Ascending aorta (tissue), 2 donors: ENCODE results near the gene CTNND2. TPM values are rescaled to one million over a fixed set of nuclear protein-coding genes. Genes with fewer than 3 reads are reported as not detected.

Experiments
- DNase-seq, 2 donors: peaks; one replicate each; pipeline ENCODE4 v3.0.0-alpha.2; 2019; ENCODE audit warnings: low spot score in 2 of 2
- H3K27ac ChIP-seq, 2 donors: fragments of 200-600 bp; sonication (generic); one replicate each; pipeline ENCODE4 v1.5.1; 2016 to 2017; ENCODE audit warnings: mild to moderate bottlenecking in 1 of 2
- H3K27me3 ChIP-seq: fragments of 200-600 bp; sonication (generic); one replicate; pipeline ENCODE4 v1.5.1; 2017
- H3K36me3 ChIP-seq, 2 donors: fragments of 200-600 bp; sonication (generic); one replicate each; pipeline ENCODE4 v1.5.1; 2016
- H3K4me1 ChIP-seq, 2 donors: fragments of 200-600 bp; sonication (generic); one replicate each; pipeline ENCODE4 v1.5.1; 2016 to 2017; ENCODE audit warnings: mild to moderate bottlenecking in 1 of 2
- H3K4me3 ChIP-seq, 2 donors: fragments of 200-600 bp; sonication (generic); one replicate each; pipeline ENCODE4 v1.5.1; 2016 to 2017; ENCODE audit warnings: mild to moderate bottlenecking in 1 of 2
- H3K9me3 ChIP-seq, 2 donors: fragments of 200-600 bp; sonication (generic); one replicate each; pipeline ENCODE4 v1.5.1; 2016
- intact Hi-C: fragments of 100-400 bp; cut with DNase I; formaldehyde crosslinking; loops from one replicate; pipeline ENCODE4 v1.15.1; 2023
- total RNA-seq: library from RNA; depleted of rRNA; stranded (reverse); fragments of >200 nt; gene quantifications from one replicate; pipeline ENCODE4 v1.1.0, GENCODE V29; 2016
- TF ChIP-seq, protein P1 (sequence below), 3 experiments: fragments of 200-600 bp in 2 of 3; fragments of 450-650 bp in 1 of 3; sonication (generic) in 2 of 3; IDR thresholded peaks; one replicate each; pipeline ENCODE4 v1.5.1; 2016 to 2019; ENCODE audit warnings: antibody characterized with exemption in 3 of 3, mild to moderate bottlenecking in 1 of 3, moderate library complexity in 1 of 3

Gene CTNND2
- total RNA-seq, 1 donor from 2014 or later: 0.11 TPM

DNA sequence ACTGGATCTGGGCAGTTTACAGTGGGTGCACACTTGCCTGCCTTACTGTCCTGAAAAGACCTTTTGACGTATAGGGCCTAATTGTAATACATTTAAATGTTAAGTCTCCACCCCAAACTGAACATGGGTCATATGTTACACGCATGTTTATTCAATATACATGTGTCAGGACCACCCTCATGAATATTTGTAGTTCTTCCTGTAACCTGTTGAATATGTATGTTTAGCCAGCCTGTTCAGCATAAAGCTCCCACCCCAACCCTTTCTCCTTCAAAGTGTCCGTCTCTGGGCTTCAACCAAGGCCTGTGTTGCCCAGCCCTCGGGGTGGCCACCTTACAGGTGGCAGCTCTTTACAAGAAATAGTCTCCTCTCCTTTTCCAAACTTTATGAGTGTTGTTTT lies 962.3 kb downstream of the CTNND2 start:
- TF ChIP-seq, protein P1, sequence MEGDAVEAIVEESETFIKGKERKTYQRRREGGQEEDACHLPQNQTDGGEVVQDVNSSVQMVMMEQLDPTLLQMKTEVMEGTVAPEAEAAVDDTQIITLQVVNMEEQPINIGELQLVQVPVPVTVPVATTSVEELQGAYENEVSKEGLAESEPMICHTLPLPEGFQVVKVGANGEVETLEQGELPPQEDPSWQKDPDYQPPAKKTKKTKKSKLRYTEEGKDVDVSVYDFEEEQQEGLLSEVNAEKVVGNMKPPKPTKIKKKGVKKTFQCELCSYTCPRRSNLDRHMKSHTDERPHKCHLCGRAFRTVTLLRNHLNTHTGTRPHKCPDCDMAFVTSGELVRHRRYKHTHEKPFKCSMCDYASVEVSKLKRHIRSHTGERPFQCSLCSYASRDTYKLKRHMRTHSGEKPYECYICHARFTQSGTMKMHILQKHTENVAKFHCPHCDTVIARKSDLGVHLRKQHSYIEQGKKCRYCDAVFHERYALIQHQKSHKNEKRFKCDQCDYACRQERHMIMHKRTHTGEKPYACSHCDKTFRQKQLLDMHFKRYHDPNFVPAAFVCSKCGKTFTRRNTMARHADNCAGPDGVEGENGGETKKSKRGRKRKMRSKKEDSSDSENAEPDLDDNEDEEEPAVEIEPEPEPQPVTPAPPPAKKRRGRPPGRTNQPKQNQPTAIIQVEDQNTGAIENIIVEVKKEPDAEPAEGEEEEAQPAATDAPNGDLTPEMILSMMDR (IDR thresholded peaks at IDR 0.05): no peak
- H3K4me3 ChIP-seq: no peak overlapping the region
- H3K36me3 ChIP-seq: no peaks in the 10 kb centered on the region
- no peaks in the 10 kb centered on the region for H3K4me1 ChIP-seq
- H3K9me3 ChIP-seq: no peaks in the 10 kb centered on the region
- H3K27me3 ChIP-seq: no peaks in the 10 kb centered on the region
- H3K27ac ChIP-seq: no peak overlapping the region
- DNase-seq: no peak
- intact Hi-C loops: no loop called here

DNA sequence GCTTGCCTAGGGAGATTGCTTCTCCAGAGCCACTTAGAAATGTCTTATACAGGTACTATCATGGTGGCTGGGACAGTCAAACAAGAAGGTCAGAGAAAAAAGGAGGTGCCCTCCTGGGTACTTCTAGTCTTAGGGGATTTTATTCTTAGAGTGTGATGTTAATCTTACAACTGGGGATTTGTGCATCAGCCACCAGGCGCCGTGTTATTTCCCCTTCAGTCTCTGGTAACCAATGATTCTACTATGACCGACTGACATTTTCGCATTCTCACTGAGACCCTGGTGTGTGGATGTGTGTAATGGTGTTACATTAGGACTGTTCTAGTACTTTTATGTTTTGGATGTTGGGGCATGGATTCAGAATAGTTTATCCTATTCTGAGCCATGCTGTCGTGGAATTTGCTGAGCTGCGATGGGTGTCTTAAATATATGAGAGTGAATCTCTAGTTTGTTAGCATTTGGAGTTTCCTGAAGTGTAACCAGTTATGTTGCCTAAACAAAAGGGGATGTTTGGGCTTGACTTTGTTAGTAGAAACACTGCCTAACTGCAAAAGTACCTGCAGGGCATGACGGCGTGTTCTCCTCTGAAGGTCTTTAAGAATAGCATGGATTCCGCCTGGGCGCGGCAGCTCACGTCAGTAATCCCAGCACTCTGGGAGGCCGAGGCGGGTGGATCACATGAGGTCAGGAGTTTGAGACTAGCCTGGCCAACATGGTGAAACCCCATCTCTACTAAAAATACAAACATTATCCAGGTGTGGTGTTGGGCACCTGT lies 968.0 kb downstream of the CTNND2 start:
- Histone ChIP-seq H3K4me3 (no peak overlapping the region), H3K27ac (no peak overlapping the region), H3K36me3 (no peaks in the 10 kb centered on the region), H3K4me1 (no peaks in the 10 kb centered on the region), H3K27me3 (no peaks in the 10 kb centered on the region), H3K9me3 (no peaks in the 10 kb centered on the region)
- intact Hi-C loops: no loop called here
- TF ChIP-seq, protein P1 (IDR thresholded peaks at IDR 0.05): no peak
- no peak for DNase-seq

DNA sequence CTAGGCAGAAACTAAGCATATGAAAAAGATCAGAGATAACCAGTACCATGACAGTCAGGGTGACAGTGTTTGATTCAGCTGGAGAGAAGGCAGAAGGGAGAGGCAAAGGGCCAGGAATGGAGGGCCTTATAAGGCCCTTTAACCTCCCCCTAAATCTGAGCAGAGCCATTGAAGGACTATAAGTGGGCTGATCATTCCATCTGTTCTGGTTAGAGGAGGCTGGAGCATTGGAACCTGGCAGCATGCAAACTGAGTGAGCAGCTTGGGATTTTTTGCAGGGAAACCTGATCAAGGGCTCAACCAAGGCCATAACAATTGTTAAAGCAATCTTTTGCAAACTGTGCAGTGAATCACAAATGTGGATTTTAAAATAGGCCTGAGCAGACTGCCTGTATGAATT lies 968.7 kb downstream of the CTNND2 start:
- intact Hi-C loops: no loop called here
- no peaks in the 10 kb centered on the region for H3K4me1 ChIP-seq
- no peak overlapping the region for H3K4me3 ChIP-seq
- no peaks in the 10 kb centered on the region for H3K36me3 ChIP-seq
- H3K9me3 ChIP-seq: no peaks in the 10 kb centered on the region
- no peak overlapping the region for H3K27ac ChIP-seq
- TF ChIP-seq, protein P1 (IDR thresholded peaks at IDR 0.05): no peak
- no peak for DNase-seq
- no peaks in the 10 kb centered on the region for H3K27me3 ChIP-seq

DNA sequence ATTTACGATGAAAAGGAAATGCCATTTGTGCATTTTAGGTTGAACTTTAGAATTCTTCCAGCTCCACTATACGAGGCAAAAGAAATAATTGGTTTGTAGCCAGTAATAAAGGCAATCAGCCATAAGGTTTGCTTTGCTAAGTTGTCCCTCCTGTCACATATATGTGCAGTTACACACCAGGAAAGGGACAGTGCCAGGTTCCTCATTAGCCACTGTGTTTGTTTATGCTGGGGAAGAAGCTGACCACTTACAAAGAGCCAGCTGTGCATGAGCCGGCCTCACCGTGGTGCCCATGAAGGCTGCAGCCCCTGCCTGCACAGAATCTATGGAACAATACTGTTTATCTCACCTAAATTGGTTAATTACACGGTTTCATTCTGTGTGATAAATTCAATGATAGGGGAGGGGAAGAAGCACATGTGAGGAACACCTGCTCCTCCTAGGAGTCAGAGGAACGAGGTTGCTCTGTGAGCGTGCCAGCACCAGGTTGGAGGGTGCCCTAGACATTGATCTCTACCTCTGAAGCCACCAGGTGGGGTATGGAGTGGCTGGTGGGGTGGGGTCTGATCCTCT lies 969.4 kb downstream of the CTNND2 start:
- Histone ChIP-seq H3K27ac (no peak overlapping the region), H3K27me3 (no peaks in the 10 kb centered on the region), H3K4me3 (no peak overlapping the region), H3K4me1 (no peaks in the 10 kb centered on the region), H3K36me3 (no peaks in the 10 kb centered on the region), H3K9me3 (no peaks in the 10 kb centered on the region)
- intact Hi-C loops: no loop called here
- no peak for DNase-seq
- TF ChIP-seq, protein P1 (IDR thresholded peaks at IDR 0.05): no peak

DNA sequence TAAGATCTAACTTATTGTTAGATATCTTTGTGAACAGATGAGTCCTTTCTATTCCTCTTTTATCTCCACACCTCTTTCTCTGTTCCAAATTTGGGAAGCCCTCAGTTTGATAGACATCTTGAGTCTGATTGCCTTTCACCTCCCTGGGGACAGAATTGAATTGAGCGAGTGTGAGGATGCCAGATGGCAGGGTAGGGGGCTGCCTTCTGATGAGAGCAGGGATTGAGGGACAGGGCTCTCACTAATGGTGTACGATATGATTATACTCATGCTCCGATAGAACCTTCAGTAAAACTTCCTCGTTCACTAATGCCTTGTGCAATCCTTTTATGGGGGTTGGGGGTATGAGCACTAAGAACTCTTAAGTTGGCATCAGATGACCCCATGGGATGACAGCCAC lies 971.1 kb downstream of the CTNND2 start:
- TF ChIP-seq, protein P1 (IDR thresholded peaks at IDR 0.05): no peak
- no peaks in the 10 kb centered on the region for H3K4me1 ChIP-seq
- no peaks in the 10 kb centered on the region for H3K9me3 ChIP-seq
- H3K27ac ChIP-seq: no peak overlapping the region
- no peaks in the 10 kb centered on the region for H3K36me3 ChIP-seq
- no peak for DNase-seq
- H3K27me3 ChIP-seq: no peaks in the 10 kb centered on the region
- H3K4me3 ChIP-seq: no peak overlapping the region
- intact Hi-C loops: no loop called here
